KG1 (cell line): ENCODE measurements around the gene PNLIPRP2.

ENCODE experiments used
- DNase-seq: peaks from one replicate; lab custom pipeline; 2025; lab: John Stamatoyannopoulos, UW

PNLIPRP2 gene

DNA sequence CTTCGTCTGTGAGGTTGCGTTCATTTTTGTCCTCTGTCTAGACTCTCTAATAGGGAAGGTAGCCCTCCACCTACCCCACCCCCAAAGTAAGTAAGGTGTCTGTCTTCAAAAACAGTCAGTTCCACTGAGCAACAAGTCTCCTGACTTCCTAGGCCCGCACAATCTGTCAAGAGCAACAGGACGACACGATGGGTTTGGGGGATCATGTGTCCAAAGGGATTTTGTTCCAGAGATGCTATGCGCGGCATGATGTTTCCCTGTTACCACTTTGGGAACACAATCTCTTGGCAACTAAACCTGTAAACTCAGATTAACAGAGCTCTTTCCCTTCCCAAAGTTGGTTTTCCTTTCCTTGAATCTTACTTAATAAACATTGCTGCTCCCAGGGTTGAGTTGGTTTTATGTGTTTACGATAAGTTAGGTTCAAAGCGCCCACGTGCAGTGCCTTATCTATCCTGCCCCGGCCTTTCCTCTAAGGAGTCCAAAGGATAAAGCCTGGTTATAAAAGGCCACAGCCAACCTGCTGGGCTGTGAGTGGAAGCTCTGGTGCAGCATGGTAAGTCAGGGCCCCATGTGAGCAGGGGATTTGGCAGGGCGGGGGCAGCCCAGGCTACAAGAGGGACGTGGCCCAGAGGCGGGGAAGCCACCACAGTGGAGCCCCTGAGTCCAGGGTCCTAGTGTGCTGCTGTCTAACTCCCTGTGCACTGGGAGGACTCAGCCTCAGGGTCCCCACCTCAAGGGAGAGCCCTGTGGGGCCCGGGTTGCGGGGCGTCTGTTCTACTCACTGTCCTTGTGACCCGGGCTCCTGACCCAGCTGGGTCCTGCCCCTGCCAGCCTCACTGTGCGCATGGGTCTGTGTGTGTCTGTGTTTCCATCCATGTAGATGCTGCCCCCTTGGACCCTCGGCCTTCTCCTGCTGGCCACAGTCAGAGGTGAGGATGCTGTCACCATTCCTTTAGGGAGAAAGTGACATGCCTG is at the start of gene PNLIPRP2:
Gene PNLIPRP2, plus strand, starts transcription at position 531 of the 978 bp plus-strand sequence.
- no peak for DNase-seq

DNA sequence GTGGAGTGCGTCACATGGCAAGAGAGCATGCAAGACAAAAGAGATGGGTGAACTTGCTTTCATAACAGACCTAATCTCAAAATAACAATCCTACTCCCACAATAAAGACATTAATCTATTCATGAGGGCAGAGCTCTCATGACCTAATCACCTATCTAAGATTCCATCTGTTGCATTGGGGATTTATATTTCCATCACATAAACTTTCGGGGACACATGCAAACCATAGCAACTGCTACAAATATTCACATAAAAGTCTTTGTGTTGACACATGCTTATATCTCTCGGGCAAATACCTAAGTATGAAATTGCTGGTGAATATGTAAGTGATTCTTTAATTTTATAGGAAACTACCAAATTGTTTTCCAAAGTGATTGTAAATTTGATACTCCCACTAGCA is 46.0 kb upstream of the PNLIPRP2 start:
- DNase-seq: no peak

DNA sequence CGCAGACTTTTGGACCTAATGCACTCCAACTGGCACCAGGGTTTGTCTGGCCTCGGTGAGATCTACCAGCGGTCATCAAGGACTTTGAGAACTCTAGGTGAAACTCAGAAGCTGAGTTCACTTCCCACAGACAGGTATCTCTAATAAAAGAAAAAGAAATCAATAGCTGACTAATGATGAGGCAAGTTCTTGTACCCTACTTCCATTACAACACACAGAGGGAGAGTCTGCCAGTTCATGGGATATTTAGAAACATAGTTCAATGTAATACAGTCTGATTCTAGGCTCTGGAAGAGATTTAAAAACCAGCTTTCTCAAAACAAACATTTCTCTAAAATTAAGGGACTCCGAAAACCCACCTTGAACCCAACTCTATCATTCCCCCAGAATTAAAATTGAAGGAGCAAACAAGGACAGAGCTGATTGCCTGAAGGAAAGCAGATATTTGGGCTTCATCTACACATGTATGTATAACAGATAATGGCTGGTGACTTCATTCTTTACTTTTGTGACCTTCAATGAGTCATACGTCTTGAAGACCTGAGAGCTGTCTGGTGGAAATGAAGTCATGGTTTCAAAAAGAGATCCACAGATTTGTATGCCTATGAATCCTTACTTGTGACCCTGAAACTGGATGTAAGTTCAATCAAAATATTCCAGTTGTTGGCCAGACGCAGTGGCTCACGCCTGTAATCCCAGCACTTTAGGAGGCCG is 32.7 kb upstream of the PNLIPRP2 start:
- no peak for DNase-seq

DNA sequence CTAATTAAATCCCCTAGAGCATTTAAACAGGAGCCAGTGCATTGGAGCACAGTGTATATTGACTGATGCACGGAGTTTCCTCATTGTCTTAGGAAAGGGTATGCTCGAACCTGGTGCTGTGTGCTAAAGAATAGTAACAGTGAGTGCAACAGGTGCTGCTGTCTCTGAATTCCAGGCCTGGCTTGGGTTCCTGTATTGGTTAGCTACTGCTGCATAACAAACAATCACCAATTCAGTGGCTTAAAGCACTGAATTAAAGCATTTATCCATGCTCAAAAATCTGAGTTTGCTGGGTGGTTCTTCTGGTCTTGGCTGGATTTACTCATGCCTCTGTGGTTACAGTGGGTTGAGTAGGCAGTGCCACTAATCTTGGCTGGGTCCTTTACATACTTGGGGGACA is 31.8 kb upstream of the PNLIPRP2 start:
- no peak for DNase-seq

DNA sequence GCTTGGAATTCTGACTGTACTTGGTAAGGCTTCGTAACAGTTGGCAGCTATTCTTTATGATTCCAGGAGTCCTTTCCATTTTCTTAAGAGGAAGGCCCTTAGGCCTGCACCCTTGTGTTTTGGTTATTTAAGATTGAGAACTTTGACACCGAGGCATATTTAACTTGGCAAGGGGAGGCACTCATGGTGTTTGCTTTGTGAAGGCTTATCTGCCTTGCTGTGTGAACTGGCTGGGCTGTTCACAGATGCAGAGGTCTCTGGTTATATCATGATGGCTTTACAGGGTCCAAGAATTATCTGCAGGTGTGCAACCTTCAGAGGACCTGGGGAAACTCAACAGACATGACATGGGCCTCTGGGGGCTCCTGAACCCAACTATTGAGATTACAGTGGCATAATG is 30.8 kb upstream of the PNLIPRP2 start:
- DNase-seq: no peak

DNA sequence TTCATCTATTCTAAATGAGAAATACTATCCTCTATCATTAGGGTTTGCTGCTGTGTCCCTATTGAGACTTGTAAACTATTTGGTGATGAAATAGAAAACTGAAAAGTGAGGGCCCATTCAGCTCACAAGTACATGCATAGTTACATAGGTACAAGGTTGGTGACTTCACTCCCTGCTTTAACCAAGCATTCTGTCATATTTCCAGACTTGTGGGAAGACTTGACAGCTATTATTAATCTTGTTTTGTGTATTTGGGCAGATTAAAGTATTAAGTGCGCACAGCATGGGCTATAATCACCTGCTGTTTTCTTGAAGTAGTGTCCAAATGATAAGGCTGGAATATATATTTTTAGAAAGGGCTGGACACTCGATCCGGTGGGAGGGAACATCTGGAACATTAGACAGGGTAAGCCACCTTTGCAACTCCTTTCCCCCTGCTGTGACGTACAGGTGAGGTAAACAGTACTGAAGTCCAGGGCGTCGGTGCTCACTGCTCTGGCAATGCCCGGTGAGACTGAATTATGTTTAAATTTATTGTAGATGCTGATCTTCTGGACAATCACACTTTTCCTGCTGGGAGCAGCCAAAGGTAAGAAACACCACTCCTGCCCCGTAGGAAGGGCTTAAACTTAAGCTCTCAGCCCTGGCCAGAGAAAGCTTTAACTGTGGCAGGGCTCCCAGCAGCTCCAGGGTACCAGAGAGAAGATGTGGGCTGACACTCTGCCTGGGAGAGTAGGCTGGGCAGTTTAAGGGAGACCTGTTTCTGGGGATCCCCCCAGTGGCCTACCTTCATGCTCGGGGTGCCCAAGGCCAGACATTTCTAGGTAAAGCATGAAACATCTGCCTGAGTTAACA is 29.9 kb upstream of the PNLIPRP2 start, which contains the start of gene PNLIPRP1:
Gene PNLIPRP1, plus strand, starts transcription at position 370 of the 855 bp plus-strand sequence. Its CDS starts 171 bp downstream, at position 541.
- DNase-seq: no peak

DNA sequence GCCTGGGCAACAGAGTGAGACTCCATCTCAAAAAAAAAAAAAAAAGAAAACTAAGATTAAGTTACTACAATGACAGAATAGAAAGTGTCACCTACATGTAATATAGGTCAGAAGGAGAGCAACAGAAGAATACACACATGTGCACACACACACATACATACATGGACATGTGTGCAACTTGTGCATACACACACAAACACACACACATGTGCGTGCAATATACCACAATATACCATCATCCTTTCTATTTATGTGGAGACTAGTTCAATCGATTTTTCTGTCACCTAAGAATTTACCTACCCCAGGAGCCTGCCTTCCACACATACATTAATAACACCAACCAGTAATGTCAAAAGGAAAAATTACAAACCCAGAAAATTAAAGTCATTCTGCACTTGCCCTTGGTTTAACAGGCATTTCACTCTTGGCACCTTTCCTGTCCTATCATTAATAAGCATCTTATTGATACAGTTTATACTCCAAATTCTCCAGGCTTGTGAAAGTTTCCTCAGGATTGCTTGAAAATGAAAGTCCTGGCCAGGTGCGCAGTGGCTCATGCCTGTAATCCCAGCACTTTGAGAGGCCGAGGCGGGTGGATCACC is 27.5 kb upstream of the PNLIPRP2 start:
- no peak for DNase-seq

DNA sequence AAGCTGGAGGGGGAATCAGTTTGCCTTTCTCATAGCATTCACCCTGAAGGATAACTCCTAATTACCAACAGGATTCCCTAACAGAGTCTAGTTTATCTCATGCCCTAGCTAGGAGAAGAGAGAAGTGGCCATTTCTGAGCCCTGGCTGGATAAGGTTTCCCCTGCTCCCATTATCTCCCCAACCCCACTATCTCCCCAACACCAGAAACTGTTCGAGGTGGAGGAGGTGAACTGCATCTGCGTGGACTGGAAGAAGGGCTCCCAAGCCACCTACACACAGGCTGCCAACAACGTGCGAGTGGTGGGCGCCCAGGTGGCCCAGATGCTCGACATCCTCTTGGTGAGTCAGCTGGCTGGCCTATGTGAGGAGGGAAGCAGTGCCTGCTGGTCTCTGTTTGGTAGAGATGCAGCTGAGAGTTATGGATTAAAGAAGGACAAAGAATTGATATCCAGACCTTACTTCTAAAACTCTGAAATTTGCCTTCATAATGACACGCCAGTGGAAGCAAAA is 26.2 kb upstream of the PNLIPRP2 start:
- no peak for DNase-seq

DNA sequence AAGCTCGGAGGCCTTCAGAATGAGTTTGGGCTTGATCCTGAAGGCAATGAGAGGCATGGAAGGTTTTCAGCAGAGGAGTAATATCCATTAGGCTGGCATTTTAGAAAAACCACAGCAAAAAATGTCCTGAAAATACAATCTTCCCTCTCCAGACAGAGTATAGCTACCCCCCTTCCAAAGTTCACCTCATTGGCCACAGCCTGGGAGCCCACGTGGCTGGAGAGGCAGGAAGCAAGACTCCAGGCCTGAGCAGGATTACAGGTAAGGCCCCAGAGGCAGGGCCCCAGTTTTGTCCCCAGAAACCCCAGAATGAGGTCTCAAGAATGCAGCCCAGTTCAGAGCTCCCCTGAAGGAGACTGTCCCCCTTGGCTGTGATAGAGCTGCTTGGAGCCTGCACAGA is 24.7 kb upstream of the PNLIPRP2 start:
- no peak for DNase-seq

DNA sequence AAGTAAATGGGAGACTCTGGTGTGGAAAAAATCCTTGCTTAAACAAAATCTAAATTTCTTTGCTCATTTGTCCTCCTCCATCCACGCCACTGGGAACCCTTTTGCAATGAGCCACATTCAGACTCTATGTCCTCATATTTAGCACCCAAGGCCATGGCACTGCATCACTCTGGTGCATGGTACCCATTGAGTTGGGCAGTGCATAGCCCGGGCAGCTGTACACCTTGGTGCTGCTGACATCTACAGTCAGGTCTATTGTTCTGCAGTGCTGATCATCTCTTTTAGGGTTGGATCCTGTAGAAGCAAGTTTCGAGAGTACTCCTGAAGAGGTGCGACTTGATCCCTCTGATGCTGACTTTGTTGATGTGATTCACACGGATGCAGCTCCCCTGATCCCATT is 23.2 kb upstream of the PNLIPRP2 start:
- no peak for DNase-seq

DNA sequence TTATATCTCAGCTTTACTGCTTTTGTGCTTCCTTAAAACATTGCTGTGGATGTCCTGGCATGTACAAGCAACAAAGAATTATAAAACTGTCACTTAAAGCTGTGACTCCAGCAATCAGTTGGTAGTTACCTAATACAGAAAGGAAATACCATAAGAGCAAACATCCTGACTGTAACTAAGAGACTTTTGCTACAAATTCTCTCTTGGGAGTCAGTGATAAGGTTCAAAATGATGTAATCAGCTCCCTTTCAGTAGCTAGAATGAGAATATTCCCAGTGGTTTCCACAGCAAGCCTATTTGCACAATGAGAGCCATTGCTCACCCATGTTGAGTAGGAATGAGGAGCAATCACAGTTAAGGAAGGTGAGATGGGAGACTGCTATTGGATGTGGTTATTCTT is 22.4 kb upstream of the PNLIPRP2 start:
- DNase-seq: no peak

DNA sequence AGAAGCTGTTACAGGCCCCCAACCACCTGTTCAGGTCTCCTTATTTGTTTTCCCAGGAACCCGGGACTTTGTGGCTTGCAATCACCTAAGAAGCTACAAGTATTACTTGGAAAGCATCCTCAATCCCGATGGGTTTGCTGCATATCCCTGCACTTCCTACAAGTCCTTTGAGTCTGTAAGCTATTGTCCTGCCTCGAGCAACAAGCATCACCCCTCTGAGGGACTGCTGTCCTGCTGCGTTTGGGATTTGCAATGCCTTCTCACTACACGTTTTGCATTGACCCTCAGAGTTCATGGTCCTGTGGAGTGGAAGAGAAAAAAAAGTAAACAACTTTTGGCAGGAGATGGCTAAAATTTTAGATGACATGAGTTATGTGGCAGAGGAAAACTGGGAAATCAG is 20.8 kb upstream of the PNLIPRP2 start:
- no peak for DNase-seq

DNA sequence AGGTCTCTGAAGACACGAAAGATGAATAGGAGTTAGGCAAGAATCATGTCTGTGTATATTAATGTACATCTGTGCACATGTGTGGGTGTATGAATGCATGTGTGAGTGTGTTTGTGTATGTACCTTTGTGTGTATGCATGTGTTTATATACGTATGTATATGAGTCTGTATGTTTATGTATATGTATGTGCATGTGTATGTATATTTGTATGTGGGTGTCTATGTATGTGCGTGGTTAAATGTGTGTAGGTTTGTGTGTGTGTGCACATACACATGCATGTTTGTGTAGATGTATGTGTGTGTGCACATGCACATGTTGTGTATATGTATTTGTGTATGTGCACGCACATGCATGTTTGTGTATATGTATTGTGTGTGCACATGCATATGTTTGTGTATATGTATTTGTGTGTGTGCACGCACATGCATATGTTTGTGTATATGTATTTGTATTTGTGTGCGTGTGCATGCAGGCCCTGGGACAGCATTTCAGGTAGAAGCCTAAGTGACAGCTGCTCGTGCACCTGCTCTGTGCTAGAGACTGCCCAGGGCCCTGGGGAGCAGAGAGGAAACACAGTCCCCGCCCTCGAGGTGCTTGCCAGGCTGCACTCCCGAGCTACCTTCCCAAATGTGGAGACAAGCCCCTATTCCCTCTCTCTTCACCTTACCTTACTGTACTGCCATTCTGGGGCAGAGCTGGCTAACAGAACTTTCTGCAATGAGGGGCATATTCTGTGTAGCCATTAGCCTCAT is 17.9 kb upstream of the PNLIPRP2 start:
- no peak for DNase-seq

DNA sequence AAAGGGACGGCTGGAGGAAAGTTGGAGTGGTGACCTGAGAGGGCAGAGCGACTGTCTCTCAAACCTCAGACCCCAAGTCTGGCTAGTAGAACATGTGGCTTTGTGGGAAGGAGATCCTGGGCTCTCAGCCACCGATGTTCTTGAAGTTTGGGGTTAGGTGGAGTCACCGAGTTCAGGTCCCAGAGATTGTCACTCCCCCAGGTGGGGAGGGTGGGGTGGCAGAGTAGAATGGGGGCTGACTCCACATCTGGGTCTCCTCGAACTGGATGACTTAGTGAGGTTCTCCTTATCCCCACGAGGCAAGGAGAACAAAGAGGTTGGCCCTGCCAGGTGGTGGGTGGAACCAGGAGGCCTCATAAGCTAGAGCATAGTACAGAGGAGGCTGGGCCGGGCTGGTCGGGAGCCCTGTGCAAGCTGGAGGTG is 14.7 kb upstream of the PNLIPRP2 start:
- DNase-seq: no peak

DNA sequence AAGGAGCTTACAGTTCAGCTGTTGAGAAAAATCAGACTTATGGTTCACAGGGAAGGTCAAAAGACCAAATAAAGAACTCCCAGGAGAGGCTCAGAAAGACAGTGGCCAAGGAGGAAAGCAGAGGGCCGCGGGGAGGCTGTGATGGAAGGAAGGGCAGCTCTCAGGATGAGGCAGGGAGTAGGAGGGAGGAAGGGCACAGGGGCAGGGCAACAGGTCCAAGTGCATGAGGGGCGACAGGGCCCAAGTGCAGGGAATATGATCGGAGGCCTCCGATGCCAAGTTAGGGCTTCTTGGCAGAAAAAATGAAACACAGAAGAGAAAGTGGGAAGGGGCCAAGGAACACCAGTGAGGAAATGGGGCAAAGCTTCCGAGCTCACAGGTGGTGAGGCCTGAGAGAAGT is 13.4 kb upstream of the PNLIPRP2 start:
- DNase-seq: no peak

DNA sequence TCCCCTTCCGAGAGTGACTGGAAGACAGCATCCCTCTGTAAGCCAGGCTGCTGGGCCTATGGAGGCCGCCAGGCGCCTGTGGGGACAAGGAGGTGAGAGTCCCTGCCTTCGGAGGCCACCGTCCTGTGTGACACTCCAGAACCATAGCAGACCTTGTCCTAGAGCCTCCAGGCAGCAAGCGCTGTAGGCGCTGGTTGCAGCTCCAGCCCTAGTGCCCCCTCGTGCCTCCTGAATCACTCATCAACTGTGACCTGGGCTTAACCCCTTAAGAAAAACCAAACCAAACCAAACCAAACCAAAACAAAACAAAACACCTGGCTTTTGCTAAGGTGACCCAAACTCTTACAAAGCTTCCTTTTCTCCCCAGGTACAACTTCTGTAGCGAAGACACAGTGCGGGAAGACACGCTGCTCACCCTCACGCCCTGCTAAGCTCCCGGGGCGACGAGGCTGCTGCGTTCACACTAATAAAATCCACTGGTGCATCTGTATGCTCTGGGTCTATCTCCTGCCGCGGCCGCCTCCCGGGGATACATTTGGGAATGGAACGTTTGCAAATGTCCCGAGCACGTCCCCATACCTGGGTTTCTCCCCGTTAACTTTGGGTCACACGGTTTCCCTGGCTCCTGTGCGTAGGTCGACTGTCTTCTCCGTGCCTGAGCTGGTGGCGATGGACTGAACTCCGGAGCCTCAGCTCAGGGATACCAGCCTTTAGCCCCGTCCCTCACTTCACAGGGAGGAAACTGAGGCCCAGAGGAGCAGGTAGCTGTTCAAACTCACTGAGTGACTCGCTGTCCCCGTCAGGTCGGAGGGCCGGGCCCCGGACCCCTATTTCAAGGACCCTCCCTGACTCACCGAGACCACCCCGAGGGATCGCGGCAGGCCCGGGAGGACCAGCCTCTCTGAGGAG is 11.8 kb upstream of the PNLIPRP2 start:
- no peak for DNase-seq

DNA sequence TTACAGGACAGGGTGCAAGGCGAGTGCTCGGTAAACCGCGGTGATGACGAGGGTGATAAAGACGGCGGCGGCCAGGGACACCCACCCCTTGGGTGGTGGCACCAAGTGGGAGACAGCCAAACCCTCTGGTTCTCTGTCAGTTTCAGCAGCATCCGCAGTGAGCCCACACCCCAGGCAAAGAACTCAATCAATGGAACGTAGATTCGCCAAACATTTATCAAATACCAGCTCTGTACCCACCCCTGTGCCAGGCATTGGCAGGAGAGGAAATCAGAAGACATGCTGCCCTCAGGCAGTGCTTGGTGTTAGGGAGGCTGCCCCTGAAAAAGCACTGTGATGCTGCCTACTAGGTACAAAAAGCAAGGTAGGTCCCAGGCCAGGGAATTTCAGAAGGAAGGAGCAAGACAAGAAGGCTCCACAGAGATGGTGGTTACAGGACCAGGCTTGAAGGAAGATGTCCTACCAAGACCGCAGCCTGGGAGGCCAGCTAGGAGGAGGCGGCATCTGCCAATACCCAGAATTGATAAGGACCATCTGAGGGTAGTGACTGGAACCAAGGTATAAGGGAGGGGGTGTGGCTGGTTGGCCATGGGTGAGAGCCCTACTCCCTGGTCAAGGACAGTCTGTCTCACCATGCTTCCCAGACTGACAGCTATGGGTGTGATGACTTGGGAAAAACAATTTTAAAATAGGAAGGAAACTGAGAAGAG is 10.2 kb upstream of the PNLIPRP2 start:
- DNase-seq: no peak

DNA sequence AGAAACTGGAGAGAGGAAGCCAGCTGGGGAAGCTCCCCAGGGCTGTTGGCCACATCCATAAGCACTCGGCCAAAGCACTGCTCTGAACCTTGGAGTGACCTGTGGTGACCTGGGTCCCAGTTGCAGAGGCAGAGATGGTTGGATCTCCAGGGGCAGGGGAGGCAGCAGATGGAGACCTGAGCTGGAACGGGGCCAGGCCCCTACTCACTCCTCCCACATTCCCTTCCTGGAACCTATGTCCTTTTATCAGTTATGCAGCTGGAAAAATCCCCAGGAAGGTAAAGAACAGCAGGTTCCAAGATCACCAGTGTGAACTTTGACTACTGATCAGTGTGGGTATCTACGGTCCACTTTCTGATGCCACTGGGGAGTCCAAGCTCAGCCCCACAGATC is 9.6 kb upstream of the PNLIPRP2 start:
- DNase-seq: no peak
